TTC549 (cell line): ENCODE results near the gene STARD10.

Source experiments
- FAIRE-seq: peaks from 2 replicates; lab custom pipeline; 2012; peaks lifted over from hg19 to GRCh38; lab: Jason Lieb, UNC

STARD10 gene

GRCh38 chr11:72744474-72744873 lies 49.4 kb downstream of the STARD10 start:
- no peak for FAIRE-seq

- no peak for FAIRE-seq
Observed at GRCh38 chr11:72743321-72744221, 50.3 kb downstream of the STARD10 start.

DNA sequence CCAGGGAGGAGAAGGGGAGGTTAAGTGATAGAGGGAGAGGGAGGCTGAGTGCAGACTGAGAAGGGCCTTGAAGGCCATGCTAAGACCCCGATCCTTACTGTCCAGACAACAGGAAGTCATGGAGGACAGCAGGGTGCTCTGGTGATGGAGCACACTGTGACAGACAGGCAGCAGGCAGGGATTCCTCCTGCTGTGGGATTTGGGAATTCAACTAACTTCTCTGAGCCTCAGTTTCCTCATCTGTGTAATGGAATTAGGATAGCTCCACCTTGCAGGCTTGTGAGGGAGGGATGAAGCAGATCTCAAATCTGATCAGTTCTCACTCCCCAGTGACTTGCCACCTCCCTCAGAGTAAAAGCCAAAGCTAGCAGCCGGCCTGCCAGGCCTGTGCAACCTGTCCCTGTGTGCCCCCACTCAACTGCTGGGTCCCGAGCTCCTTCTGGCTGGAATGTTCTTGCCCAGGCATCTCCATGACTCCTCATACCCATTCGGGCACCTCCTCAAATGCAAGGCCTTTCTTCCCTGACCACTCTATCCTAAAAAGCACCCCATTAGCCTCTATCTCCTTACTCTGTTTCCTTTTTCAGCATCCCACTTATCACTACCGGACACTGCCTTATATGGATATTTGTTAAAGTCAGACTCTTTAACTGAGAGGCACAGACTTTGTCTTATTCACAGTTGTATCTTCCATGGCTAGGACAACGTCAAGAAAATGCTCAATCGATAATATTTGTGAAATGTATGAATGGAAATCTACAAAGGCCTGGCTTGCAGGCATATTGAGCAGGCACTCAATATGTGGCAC lies 51.1 kb downstream of the STARD10 start:
- FAIRE-seq: no peak

- FAIRE-seq: no peak
Observed at GRCh38 chr11:72741849-72742512, 51.9 kb downstream of the STARD10 start.

- no peak for FAIRE-seq
Observed at GRCh38 chr11:72741429-72741833, 52.4 kb downstream of the STARD10 start.

- FAIRE-seq: no peak
Observed at GRCh38 chr11:72740562-72741428, 53.1 kb downstream of the STARD10 start.

- FAIRE-seq: no peak
Observed at GRCh38 chr11:72740060-72740424, 53.8 kb downstream of the STARD10 start.

- no peak for FAIRE-seq
Observed at GRCh38 chr11:72739240-72740059, 54.4 kb downstream of the STARD10 start.

- no peak for FAIRE-seq
Observed at GRCh38 chr11:72738199-72739141, 55.4 kb downstream of the STARD10 start.

GRCh38 chr11:72737336-72737735 lies 56.5 kb downstream of the STARD10 start:
- FAIRE-seq: no peak

GRCh38 chr11:72736452-72737069 lies 57.3 kb downstream of the STARD10 start:
- no peak for FAIRE-seq

- no peak for FAIRE-seq
Observed at GRCh38 chr11:72735495-72736027, 58.3 kb downstream of the STARD10 start.

- FAIRE-seq: no peak
Observed at GRCh38 chr11:72732329-72732728, 61.5 kb downstream of the STARD10 start.

- FAIRE-seq: no peak
Observed at GRCh38 chr11:72730737-72731136, 63.1 kb downstream of the STARD10 start.

GRCh38 chr11:72730243-72730642 lies 63.6 kb downstream of the STARD10 start:
- FAIRE-seq: no peak

DNA sequence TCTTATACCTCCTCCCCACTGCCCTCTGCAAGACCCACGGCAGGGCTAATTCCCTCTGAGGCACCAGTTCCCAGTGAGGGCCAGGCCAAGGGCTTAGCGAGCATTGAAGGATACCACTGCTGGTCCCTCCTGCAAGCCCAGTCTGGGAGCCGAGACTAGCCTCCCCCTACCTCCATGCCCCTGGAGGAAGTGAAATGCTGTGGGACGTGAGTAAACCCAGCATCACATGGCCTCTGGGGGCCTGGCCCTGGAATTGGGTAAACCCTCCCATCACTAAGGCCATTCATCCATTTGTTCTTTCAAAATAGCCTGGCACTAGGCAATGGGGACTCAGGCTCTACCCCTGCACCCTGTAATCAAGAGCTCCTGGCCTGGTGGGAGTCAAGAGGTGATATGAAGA lies 66.3 kb downstream of the STARD10 start:
- FAIRE-seq: no peak

DNA sequence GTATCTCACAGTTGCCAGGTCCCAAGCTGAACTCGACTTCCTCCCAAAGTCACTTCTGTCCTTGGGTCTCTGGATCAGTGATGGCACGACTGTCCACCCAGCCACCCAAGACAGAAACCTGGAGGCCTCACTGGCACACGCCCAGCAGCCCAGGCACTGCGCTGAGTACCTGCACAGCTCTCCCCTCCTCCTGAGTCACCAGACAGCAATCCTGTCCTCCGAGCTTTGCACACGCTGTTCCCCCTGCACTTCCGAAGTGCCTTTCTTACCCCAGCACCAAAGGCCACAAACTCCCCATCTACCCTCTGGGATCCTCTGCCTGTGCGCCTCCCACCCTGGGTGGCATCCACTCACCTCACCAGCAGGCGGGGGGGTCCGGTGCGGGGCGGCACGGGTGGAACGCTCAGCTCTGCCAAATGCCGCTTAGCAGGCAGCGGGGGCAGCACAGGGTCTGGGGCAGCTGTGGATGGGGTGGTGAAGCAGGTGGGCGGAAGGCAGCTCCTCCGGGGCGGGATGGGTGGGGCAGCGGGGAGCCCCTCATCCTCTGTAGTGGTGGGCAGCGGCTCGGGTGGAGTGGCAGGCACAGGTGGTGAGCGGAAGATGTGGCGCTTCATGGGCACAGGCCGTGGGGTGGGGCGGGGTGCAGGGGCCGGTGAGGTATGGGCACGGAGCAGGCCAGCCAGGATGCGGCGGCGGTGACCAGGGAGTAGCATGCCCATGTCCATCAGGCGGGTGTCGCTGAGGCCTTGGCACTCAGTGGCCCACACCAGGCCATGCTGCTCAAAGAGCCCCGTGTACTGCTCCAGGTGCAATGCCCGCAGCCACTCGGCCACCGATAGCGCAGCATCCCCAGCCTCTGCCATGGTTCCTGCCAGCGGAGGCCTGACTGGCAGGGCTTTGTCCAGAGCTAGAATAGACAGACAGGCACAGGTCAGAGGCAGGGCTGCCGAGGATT lies 67.3 kb downstream of the STARD10 start:
- FAIRE-seq: no peak

- no peak for FAIRE-seq
Observed at GRCh38 chr11:72725724-72726028, 68.2 kb downstream of the STARD10 start.
